ENCODE results near the gene PLEKHN1.

The PLEKHN1 gene

DNA sequence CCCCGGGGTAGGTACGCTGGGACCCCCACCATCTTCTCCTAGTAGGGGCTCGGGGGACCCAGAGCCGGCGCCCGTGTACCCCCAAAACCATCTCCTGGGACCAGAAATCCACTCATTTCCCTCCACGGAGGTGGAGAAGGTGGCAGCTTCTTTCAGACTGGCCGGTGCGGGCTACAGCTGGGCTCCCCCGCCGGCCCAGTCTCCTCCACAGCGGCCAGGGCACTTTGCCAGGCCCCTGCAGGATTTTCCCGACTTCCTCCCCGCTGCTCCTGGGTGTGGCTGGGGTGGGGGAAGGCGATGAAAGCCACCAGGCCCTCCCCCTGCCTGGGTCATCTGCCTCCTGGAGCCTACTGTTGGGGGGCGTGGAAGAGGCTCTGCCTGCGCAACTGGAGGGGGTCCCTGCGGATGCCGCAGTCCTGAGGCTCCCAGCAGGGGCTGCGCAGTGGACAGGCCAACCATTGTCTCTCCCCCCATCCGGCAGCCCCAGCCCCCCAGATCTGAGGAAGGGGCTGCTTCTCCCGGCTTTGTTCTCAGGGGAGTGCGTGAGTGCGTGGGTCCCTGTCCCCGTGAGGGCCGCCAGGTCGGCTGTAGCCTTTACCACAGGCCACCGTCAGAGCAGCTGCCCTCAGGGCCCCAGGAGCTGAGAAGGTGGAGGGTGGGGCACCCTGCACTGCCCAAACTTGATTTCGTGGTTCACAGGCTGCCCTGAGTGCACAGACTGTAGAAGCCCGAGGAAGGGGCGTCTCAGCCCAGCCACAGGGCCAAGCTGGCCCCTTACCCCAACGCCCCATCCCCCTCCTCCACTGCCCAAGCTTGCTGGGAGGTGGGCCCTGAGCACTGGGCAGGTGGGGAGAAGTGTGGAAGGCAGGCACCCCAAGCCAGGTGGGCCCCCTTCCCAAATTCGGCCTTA, 55.0 kb downstream of the PLEKHN1 start:
- no peaks in the 10 kb centered on the region for H3K9me3 ChIP-seq (ENCODE audit: low read length)
- H3F3A ChIP-seq (ENCODE audit: insufficient read depth, low read length): no peaks in the 10 kb centered on the region
- no peak overlapping the region for H3K27ac ChIP-seq (ENCODE audit: low read depth, low read length, poor library complexity, severe bottlenecking)
- H3K27me3 ChIP-seq (ENCODE audit: insufficient read depth, low read length): peaks cover 16% of the 10 kb centered on the region; the same call in 1 of the 2 replicates
- no peaks in the 10 kb centered on the region for H4K20me1 ChIP-seq (ENCODE audit: insufficient read depth, low read length)
- no peak for TF ChIP-seq EZH2 (IDR thresholded peaks at IDR 0.05; ENCODE audit: borderline replicate concordance, low read length)
- no peak for TF ChIP-seq CTCF (IDR thresholded peaks at IDR 0.05; ENCODE audit: low read length)
- H3K9me2 ChIP-seq (ENCODE audit: low read depth, low read length): no peaks in the 10 kb centered on the region
- peaks cover 4% of the 10 kb centered on the region for H3K4me1 ChIP-seq (ENCODE audit: insufficient read depth, low read length, severe bottlenecking)
- H2AFZ ChIP-seq (ENCODE audit: low read length): no peak overlapping the region
- H3K4me2 ChIP-seq (ENCODE audit: low read length): no peak overlapping the region
- no peak overlapping the region for H3K9ac ChIP-seq (ENCODE audit: low read length)
- H3K79me2 ChIP-seq (ENCODE audit: insufficient read depth, low read length): no peaks in the 10 kb centered on the region
- no peaks in the 10 kb centered on the region for H3K36me3 ChIP-seq (ENCODE audit: insufficient read depth, low read length)
- H3K4me3 ChIP-seq (ENCODE audit: low read depth, low read length, poor library complexity, severe bottlenecking): no peak overlapping the region

GRCh38 chr1:1021920-1022259, 55.6 kb downstream of the PLEKHN1 start:
- H3K27ac ChIP-seq (ENCODE audit: low read depth, low read length, poor library complexity, severe bottlenecking): no peak overlapping the region
- H3F3A ChIP-seq (ENCODE audit: insufficient read depth, low read length): no peaks in the 10 kb centered on the region
- H3K36me3 ChIP-seq (ENCODE audit: insufficient read depth, low read length): no peaks in the 10 kb centered on the region
- no peak overlapping the region for H2AFZ ChIP-seq (ENCODE audit: low read length)
- no peaks in the 10 kb centered on the region for H3K9me2 ChIP-seq (ENCODE audit: low read depth, low read length)
- H3K79me2 ChIP-seq (ENCODE audit: insufficient read depth, low read length): no peaks in the 10 kb centered on the region
- no peak for TF ChIP-seq EZH2 (IDR thresholded peaks at IDR 0.05; ENCODE audit: borderline replicate concordance, low read length)
- TF ChIP-seq CTCF (IDR thresholded peaks at IDR 0.05; ENCODE audit: low read length): no peak
- H3K9ac ChIP-seq (ENCODE audit: low read length): no peak overlapping the region
- H3K4me3 ChIP-seq (ENCODE audit: low read depth, low read length, poor library complexity, severe bottlenecking): no peak overlapping the region
- H3K27me3 ChIP-seq (ENCODE audit: insufficient read depth, low read length): peaks cover 16% of the 10 kb centered on the region; the same call in 1 of the 2 replicates
- H4K20me1 ChIP-seq (ENCODE audit: insufficient read depth, low read length): no peaks in the 10 kb centered on the region
- H3K9me3 ChIP-seq (ENCODE audit: low read length): no peaks in the 10 kb centered on the region
- peaks cover 4% of the 10 kb centered on the region for H3K4me1 ChIP-seq (ENCODE audit: insufficient read depth, low read length, severe bottlenecking)
- no peak overlapping the region for H3K4me2 ChIP-seq (ENCODE audit: low read length)

DNA sequence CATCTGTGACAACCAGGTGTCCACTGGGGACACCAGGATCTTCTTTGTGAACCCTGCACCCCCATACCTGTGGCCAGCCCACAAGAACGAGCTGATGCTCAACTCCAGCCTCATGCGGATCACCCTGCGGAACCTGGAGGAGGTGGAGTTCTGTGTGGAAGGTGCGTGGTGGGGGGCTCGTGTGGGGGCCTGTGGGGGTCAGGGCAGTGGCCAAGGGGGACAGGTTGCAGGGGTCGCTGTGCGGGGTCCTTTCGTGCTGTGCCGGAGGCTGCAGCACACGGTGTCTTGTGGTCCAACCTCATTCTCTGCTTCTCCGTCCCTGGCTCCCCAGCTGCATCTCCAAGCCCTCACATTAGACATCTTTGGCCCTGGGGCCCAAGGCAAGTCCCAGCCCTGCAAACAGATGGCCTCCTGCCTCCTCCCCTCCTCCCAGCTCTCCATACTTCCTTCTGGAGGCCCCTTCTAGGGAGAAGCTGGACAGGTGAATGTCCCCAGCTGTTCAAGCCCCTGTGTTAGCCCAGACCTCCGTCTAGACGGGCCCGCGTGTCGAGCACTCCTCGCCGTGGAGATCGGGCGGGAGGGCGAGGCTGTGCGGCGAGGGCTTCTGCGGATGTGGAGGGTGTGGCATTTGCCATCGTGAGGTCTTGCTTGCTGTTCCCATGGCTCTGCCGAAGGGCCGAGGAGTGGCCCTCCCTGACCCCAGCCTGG, 56.2 kb downstream of the PLEKHN1 start:
- Histone ChIP-seq H3K4me2 (ENCODE audit: low read length) (no peak overlapping the region), H3K4me3 (ENCODE audit: low read depth, low read length, poor library complexity, severe bottlenecking) (no peak overlapping the region), H3K9me3 (ENCODE audit: low read length) (no peaks in the 10 kb centered on the region), H3K4me1 (ENCODE audit: insufficient read depth, low read length, severe bottlenecking) (peaks cover 4% of the 10 kb centered on the region), H3K27me3 (ENCODE audit: insufficient read depth, low read length) (peaks cover 17% of the 10 kb centered on the region), H3K9ac (ENCODE audit: low read length) (no peak overlapping the region), H2AFZ (ENCODE audit: low read length) (no peak overlapping the region), H3K79me2 (ENCODE audit: insufficient read depth, low read length) (no peaks in the 10 kb centered on the region), H3K36me3 (ENCODE audit: insufficient read depth, low read length) (no peaks in the 10 kb centered on the region), H4K20me1 (ENCODE audit: insufficient read depth, low read length) (no peaks in the 10 kb centered on the region), H3F3A (ENCODE audit: insufficient read depth, low read length) (no peaks in the 10 kb centered on the region), H3K9me2 (ENCODE audit: low read depth, low read length) (no peaks in the 10 kb centered on the region), H3K27ac (ENCODE audit: low read depth, low read length, poor library complexity, severe bottlenecking) (no peak overlapping the region)
- TF ChIP-seq EZH2 (IDR thresholded peaks at IDR 0.05; ENCODE audit: borderline replicate concordance, low read length): no peak
- TF ChIP-seq CTCF (IDR thresholded peaks at IDR 0.05; ENCODE audit: low read length): no peak
